Measurements from ENCODE around the gene CIDEB. TPM values are rescaled to one million over a fixed set of nuclear protein-coding genes. Genes with fewer than 3 reads are reported as not detected.

The CIDEB gene
- total and polyA plus RNA-seq, 2 of the 13 experiments (the other 11 are each of a cell fraction or from before 2014, with no cell fraction given), result 35.8 to 110 TPM

GRCh38 chr14:24260026-24260779 lies 47.6 kb downstream of the CIDEB start (continued):
- TF ChIP-seq CENPBD1 (CRISPR knock-in tag; IDR thresholded peaks at IDR 0.05; ENCODE audit: borderline replicate concordance, low read depth) (no peak), FOSL2 (CRISPR knock-in tag; IDR thresholded peaks at IDR 0.05) (no peak), ZNF335 (CRISPR knock-in tag; IDR thresholded peaks at IDR 0.05) (no peak), ZBTB39 (CRISPR knock-in tag; IDR thresholded peaks at IDR 0.05) (no peak), AKNA (CRISPR knock-in tag; IDR thresholded peaks at IDR 0.05; ENCODE audit: borderline replicate concordance) (no peak), ZNF646 (CRISPR knock-in tag; IDR thresholded peaks at IDR 0.05) (no peak), DZIP1 (CRISPR knock-in tag; IDR thresholded peaks at IDR 0.05) (no peak), ZNF326 (CRISPR knock-in tag; IDR thresholded peaks at IDR 0.05; ENCODE audit: borderline replicate concordance) (no peak), NR0B2 (CRISPR knock-in tag; IDR thresholded peaks at IDR 0.05) (peak; percentile 42; the same call in 1 of the 2 replicates), EZH2 (conservative IDR thresholded peaks at IDR 0.05; ENCODE audit: low read depth, low read length) (no peak)

Measured in HepG2 (cell line).